Sigmoid colon (tissue), 4 donors: ENCODE measurements around the gene BMPER.

Experiments
- CTCF ChIP-seq, 4 experiments: fragments of 450-650 bp in 3 of 4; fragments of 200-600 bp in 1 of 4; IDR thresholded peaks; one replicate each; pipeline ENCODE4 v1.5.1; 2016 to 2019; ENCODE audit warnings: antibody characterized with exemption in 4 of 4, mild to moderate bottlenecking in 3 of 4, moderate library complexity in 2 of 4
- POLR2A ChIP-seq, 2 donors: fragments of 450-650 bp; IDR thresholded peaks; one replicate each; pipeline ENCODE4 v1.6.1; 2016; ENCODE audit warnings: antibody characterized with exemption in 2 of 2, mild to moderate bottlenecking in 2 of 2, moderate library complexity in 2 of 2
- POLR2AphosphoS5 ChIP-seq, 4 donors: sonication (generic); formaldehyde crosslinking; IDR thresholded peaks; one replicate each; pipeline ENCODE4 v1.6.1; 2017; ENCODE audit warnings: antibody characterized with exemption in 4 of 4

- TF ChIP-seq CTCF (IDR thresholded peaks at IDR 0.05), result no peak
- no peak for TF ChIP-seq POLR2AphosphoS5 (IDR thresholded peaks at IDR 0.05)
- TF ChIP-seq POLR2A (IDR thresholded peaks at IDR 0.05), result no peak
Measured at GRCh38 chr7:34022626-34023025, 117.3 kb downstream of the BMPER start.
